ENCODE data around the gene NR2E3. TPM values are rescaled to one million over a fixed set of nuclear protein-coding genes. Genes with fewer than 3 reads are reported as not detected.

The NR2E3 gene
- polyA plus RNA-seq, 1 donor from 2014 or later, result not detected

DNA sequence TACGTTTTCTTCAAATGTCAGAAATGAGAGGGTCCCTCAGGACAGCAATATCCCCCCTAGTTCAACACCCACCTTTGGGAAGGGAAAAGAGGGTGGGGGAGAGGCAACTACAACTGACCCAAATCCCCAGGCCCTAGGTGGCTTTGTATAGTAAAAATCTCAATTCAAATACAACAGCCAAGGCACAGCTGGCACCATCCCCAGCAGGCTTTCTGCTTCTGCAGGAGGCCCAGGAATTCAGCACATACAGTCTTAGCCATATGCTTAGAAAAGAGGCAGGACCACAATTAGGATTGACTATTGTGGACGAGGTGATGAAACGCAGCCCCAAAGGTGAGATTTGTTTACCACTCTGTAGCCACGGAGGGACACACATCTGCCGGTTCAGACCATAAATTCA is 15.8 kb downstream of the NR2E3 start:
- Histone ChIP-seq H3F3A (ENCODE audit: insufficient read depth, low read length, poor library complexity, severe bottlenecking) (no peaks in the 10 kb centered on the region), H3K27me3 (ENCODE audit: insufficient read depth, low read depth, low read length) (no peaks in the 10 kb centered on the region), H3K9me3 (ENCODE audit: low read length) (no peaks in the 10 kb centered on the region), H3K4me2 (ENCODE audit: low read length) (no peak overlapping the region), H4K20me1 (ENCODE audit: insufficient read depth) (no peaks in the 10 kb centered on the region), H3K79me2 (replicated peaks; ENCODE audit: insufficient read depth, low read length) (no peaks in the 10 kb centered on the region), H3K36me3 (ENCODE audit: insufficient read depth, low read length) (peaks cover 22% of the 10 kb centered on the region), H3K9me2 (ENCODE audit: insufficient read depth, low read length) (no peaks in the 10 kb centered on the region), H2AFZ (ENCODE audit: low read depth, low read length) (no peak overlapping the region), H3K4me3 (ENCODE audit: low read length) (no peak overlapping the region), H3K27ac (ENCODE audit: low read length) (no peak overlapping the region), H3K9ac (ENCODE audit: low read length) (no peak overlapping the region)
- TF ChIP-seq, protein P1, sequence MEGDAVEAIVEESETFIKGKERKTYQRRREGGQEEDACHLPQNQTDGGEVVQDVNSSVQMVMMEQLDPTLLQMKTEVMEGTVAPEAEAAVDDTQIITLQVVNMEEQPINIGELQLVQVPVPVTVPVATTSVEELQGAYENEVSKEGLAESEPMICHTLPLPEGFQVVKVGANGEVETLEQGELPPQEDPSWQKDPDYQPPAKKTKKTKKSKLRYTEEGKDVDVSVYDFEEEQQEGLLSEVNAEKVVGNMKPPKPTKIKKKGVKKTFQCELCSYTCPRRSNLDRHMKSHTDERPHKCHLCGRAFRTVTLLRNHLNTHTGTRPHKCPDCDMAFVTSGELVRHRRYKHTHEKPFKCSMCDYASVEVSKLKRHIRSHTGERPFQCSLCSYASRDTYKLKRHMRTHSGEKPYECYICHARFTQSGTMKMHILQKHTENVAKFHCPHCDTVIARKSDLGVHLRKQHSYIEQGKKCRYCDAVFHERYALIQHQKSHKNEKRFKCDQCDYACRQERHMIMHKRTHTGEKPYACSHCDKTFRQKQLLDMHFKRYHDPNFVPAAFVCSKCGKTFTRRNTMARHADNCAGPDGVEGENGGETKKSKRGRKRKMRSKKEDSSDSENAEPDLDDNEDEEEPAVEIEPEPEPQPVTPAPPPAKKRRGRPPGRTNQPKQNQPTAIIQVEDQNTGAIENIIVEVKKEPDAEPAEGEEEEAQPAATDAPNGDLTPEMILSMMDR (IDR thresholded peaks at IDR 0.05; ENCODE audit: poor library complexity, severe bottlenecking), result no peak
- no peak for TF ChIP-seq EZH2 (IDR thresholded peaks at IDR 0.05; ENCODE audit: borderline replicate concordance, insufficient read depth, low read length, poor library complexity, severe bottlenecking)
- TF ChIP-seq MXI1 (conservative IDR thresholded peaks at IDR 0.05; ENCODE audit: poor library complexity, severe bottlenecking), result no peak
- TF ChIP-seq, protein P2, sequence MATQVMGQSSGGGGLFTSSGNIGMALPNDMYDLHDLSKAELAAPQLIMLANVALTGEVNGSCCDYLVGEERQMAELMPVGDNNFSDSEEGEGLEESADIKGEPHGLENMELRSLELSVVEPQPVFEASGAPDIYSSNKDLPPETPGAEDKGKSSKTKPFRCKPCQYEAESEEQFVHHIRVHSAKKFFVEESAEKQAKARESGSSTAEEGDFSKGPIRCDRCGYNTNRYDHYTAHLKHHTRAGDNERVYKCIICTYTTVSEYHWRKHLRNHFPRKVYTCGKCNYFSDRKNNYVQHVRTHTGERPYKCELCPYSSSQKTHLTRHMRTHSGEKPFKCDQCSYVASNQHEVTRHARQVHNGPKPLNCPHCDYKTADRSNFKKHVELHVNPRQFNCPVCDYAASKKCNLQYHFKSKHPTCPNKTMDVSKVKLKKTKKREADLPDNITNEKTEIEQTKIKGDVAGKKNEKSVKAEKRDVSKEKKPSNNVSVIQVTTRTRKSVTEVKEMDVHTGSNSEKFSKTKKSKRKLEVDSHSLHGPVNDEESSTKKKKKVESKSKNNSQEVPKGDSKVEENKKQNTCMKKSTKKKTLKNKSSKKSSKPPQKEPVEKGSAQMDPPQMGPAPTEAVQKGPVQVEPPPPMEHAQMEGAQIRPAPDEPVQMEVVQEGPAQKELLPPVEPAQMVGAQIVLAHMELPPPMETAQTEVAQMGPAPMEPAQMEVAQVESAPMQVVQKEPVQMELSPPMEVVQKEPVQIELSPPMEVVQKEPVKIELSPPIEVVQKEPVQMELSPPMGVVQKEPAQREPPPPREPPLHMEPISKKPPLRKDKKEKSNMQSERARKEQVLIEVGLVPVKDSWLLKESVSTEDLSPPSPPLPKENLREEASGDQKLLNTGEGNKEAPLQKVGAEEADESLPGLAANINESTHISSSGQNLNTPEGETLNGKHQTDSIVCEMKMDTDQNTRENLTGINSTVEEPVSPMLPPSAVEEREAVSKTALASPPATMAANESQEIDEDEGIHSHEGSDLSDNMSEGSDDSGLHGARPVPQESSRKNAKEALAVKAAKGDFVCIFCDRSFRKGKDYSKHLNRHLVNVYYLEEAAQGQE (IDR thresholded peaks at IDR 0.05; ENCODE audit: borderline replicate concordance), result no peak
- no peak for TF ChIP-seq RAD21 (conservative IDR thresholded peaks at IDR 0.05)
- TF ChIP-seq SMC3 (conservative IDR thresholded peaks at IDR 0.05; ENCODE audit: poor library complexity), result no peak
- TF ChIP-seq EP300 (conservative IDR thresholded peaks at IDR 0.05; ENCODE audit: poor library complexity, severe bottlenecking), result no peak
- TF ChIP-seq TAF1 (IDR thresholded peaks at IDR 0.05; ENCODE audit: low read depth), result no peak
- no peak for TF ChIP-seq POLR2AphosphoS5 (IDR thresholded peaks at IDR 0.05)

DNA sequence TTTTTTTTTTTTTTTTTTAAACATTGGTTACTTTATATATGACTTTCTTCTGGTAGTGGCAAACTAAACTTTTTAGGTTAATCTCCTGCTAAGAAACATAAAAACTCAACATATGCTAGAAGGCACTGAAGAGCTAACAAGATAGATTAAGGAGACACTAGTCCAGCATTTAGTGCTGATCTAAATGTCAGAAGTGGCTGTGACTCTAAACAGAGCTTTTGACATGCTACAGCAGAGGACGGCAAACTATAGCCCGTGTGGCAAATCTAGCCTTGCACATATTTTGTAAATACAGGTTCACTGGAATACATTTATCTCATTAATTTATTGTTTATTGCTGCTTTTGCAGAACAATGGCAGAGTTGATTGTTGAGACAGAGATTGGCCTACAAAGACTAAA is 20.6 kb downstream of the NR2E3 start:
- no peak overlapping the region for H3K4me3 ChIP-seq (ENCODE audit: low read length)
- no peaks in the 10 kb centered on the region for H3K9me3 ChIP-seq (ENCODE audit: low read length)
- no peak overlapping the region for H3K27ac ChIP-seq (ENCODE audit: low read length)
- H2AFZ ChIP-seq (ENCODE audit: low read depth, low read length), result no peak overlapping the region
- no peaks in the 10 kb centered on the region for H3F3A ChIP-seq (ENCODE audit: insufficient read depth, low read length, poor library complexity, severe bottlenecking)
- no peaks in the 10 kb centered on the region for H4K20me1 ChIP-seq (ENCODE audit: insufficient read depth)
- H3K79me2 ChIP-seq (replicated peaks; ENCODE audit: insufficient read depth, low read length), result no peaks in the 10 kb centered on the region
- H3K36me3 ChIP-seq (ENCODE audit: insufficient read depth, low read length), result peaks cover 9% of the 10 kb centered on the region
- no peak overlapping the region for H3K4me2 ChIP-seq (ENCODE audit: low read length)
- TF ChIP-seq MXI1 (conservative IDR thresholded peaks at IDR 0.05; ENCODE audit: poor library complexity, severe bottlenecking) (no peak), SMC3 (conservative IDR thresholded peaks at IDR 0.05; ENCODE audit: poor library complexity) (no peak), POLR2AphosphoS5 (IDR thresholded peaks at IDR 0.05) (no peak), EZH2 (IDR thresholded peaks at IDR 0.05; ENCODE audit: borderline replicate concordance, insufficient read depth, low read length, poor library complexity, severe bottlenecking) (no peak), EP300 (conservative IDR thresholded peaks at IDR 0.05; ENCODE audit: poor library complexity, severe bottlenecking) (no peak), TAF1 (IDR thresholded peaks at IDR 0.05; ENCODE audit: low read depth) (no peak), RAD21 (conservative IDR thresholded peaks at IDR 0.05) (no peak)
- TF ChIP-seq, protein P2 (IDR thresholded peaks at IDR 0.05; ENCODE audit: borderline replicate concordance), result no peak
- TF ChIP-seq, protein P1 (IDR thresholded peaks at IDR 0.05; ENCODE audit: poor library complexity, severe bottlenecking), result no peak
- H3K9me2 ChIP-seq (ENCODE audit: insufficient read depth, low read length), result no peaks in the 10 kb centered on the region
- no peak overlapping the region for H3K9ac ChIP-seq (ENCODE audit: low read length)
- no peaks in the 10 kb centered on the region for H3K27me3 ChIP-seq (ENCODE audit: insufficient read depth, low read depth, low read length)
